Measurements from ENCODE around the gene ST7.

DNA sequence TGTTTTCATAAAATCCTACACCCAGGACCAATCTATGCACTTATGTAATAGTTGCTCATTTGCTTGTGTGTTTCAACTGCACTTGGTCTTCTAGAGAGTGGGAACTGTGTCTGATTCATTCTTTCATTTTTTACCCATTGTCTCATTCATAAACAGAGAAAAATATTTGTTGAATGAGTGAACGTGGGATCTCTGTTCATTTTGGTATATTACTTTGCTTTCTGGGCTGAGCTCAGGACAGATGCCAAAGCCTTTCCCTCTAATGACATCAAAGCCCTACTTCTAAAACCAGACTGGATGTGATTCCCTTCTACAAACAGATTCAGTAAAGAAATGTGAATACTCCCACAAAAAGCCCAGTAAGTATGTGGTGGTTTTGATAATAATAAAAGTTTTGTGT lies 145.2 kb downstream of the ST7 start:
- TF ChIP-seq CTCF (IDR thresholded peaks at IDR 0.05) = no peak
- no peak for TF ChIP-seq POLR2A (IDR thresholded peaks at IDR 0.05)

Data from transverse colon (tissue), 3 donors.